GM18498 (cell line): ENCODE measurements around the gene METTL13.

ENCODE experiments used
- ATAC-seq: cut with Tn5 transposase; IDR thresholded peaks from one replicate; pipeline ENCODE4 v1.9.1; 2021; ENCODE audit warnings: mild to moderate bottlenecking, moderate library complexity; ENCODE audit not compliant: unreplicated experiment

The METTL13 gene

DNA sequence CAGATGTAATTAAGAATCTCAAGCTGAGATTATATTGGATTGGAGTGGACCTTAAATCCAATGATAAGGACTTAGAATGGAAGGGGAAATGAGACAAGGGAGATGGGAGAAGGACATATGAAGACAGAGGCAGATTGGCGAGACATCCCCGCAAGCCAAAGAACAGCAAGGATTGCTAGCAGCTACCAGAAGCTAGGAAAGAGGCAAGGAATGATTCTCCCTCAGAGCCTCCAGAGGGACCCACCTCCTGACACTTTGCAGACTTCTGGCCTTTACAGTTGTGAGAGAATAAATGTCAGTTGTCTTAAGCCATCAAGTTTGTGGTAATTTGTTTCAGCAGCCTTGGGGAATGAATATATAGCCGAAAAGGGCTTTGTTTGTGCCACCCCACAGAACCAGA, 20.7 kb downstream of the METTL13 start:
- ATAC-seq: no peak

DNA sequence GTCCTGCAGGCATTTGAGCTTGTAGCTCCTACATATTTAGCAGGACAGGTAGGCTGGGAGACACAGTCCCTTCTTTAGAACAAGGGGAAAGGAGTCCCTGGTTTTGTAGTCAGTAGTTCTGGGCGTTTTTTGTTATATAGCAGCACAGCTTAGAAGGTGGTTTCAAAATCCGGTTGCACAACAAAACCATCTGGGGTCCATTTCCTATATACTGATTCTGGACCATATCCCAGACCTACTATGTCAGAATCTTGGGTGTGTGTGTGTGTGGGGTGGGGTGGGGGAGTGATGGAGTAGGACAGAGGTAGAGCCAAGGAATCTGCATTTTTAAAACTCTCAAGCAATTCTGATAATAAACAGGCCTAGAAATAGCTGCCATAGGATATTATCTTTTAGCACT, 21.6 kb downstream of the METTL13 start:
- ATAC-seq: no peak

DNA sequence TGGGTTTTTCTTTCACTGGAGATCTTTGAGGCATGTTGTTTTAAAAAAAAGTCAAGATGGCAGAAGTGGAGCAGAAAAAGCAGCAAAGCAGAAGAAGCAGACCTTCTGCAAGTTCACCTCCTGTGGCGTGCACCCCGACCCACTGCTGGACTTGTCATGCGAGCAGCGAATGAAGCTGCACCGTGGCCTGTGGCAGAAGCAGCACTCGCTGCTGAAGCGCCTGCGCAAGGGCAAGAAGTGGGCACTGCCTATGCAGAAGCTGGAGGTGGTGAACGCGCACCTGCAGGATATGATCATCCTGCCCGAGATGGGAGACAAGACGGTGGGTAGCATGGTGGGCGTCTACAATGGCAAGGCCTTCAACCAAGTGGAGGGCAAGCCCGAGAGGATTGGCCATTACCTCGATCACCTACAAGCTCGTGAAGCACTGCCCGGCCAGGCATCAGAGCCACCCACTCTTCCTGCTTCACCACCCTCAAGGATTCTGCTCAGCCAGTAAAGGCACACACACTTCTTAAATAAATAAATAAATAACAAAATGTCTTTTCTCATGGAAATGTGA, 22.1 kb downstream of the METTL13 start:
- no peak for ATAC-seq

DNA sequence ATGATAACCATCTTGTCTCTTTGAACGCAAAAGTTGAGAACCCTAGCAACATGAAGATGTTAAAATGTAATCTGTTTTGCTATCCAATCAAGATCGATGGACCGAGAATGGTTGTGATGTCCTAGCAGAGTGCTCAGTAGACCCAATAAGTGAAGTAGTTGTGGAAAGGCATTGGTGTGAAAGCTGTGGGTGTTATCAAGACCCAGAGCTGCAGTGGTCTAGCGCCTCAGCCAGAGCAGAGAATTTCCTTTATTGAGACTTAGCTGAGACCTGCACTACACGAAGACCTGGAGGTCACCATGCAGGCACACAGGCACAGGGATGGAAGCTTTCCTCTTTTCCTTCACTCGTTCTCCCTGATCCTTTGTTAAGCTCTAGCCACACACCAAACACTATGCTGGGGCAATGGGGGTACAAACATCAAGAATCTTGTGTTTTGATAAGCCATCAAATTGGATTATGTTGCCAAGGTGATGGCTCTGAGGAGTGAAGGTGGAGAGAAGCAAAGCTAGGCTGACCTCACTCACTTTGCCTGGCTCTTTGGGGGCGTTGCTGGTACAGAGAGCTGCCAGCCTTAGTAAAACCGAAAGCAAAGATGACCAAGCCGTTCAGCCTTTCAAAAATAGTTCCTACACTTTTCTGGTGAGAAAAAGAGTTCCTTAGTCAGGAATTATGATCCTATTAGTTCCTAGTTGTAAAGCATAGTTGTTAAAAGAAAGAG, 24.1 kb downstream of the METTL13 start:
- ATAC-seq: peak; percentile 95

DNA sequence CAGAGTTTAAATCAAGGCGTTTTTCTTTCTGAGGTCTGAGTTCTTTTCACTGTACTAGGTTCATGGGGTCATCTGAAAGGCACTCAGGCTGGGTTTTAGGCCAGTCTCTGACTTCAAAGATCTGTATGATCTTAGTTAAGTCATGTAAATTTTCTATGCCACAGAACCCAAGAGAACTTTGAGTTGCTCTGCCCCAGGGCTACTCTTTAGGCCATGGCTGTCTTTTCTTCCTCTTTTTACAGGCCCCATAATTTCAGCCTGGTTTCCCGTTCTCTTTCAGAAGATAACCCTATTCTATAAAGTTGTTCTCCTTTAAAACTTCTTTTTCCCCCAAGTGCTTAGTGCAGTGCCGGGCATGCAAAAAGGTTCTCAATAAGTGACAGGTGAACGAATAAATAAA, 26.1 kb downstream of the METTL13 start:
- ATAC-seq: no peak

DNA sequence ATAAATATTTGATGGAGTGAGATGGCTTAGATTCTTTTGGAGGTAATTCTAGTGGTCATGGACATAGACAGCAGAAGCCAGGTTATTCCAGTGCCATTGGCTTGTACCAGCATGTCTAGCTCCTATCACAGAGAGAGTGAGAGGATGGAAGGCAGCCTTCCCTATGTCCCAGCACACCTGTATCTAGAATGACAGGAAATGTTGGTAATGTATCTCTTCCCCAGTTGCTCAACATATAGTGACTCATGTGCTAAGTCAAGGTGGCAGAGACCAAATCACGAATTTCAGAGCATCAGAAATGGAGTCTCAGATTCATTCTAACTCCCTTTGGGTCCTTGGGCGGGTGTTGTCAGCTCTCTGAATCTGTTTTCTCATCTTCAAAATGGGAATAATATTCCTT, 28.4 kb downstream of the METTL13 start:
- ATAC-seq: no peak

DNA sequence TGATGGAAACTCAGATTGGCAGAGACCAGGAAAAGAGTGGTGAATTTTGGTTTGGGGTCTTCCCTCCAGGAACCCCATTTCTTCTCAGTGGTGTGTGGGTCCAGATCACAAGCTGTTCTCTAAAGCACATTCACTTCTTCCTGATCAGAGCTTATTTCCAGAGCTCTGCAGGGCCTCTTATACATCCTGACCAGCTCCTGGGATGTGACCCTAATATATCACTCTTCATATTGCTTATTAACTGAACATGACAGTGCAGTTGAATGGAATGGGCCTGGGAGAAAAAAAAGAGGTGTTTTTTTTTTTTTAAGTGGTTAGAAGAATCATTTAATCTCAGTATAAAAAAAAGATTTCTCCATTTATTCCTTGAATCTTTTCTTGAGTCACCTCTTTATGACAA, 30.2 kb downstream of the METTL13 start:
- ATAC-seq: no peak

DNA sequence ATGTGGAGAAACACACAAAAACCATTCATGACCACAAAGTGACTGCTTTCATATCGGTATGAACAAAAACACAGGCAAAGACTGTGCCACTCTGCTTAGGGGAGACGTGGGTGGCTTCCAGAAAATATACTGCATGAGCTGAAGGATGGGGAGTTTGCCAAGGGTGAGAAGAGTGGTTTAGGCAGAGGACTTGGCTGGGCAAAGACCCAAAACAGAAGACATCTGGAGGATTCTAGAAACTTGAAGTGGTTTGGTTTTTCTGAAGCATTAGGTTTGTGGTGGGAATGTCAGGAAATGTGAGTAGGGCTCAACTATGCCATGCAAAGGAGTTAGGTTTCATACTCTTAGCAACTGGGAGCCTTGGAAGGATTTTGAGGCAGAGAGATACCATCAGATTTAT, 33.2 kb downstream of the METTL13 start:
- ATAC-seq: no peak

DNA sequence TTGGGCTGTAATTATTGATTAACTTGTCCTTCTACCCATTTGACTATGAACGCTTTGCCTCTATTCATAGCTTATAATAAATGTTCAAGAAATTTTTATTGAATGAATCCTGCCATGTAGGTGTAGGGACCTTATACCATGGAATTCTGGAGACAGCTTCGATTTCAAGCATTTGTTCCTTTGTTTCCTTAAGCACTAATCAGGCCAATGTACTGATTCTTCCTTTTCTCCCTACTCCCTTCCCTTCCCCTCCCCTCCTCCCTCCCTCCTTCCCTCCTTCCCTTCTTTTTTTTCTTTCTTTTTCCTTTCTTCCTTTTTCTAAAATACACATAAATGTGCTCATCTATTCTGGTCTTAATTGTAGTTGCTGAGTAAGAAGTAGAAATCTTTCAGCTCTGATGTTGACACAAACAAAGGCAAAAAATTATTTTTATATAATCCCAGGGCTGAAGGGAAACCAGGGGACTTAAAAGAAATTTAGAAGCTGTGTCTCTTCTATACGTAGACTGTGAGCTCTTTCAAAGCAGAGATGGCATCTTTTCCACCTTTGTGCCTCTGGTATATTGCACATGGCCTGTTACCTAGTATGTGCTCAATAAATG, 34.9 kb downstream of the METTL13 start:
- ATAC-seq: no peak

DNA sequence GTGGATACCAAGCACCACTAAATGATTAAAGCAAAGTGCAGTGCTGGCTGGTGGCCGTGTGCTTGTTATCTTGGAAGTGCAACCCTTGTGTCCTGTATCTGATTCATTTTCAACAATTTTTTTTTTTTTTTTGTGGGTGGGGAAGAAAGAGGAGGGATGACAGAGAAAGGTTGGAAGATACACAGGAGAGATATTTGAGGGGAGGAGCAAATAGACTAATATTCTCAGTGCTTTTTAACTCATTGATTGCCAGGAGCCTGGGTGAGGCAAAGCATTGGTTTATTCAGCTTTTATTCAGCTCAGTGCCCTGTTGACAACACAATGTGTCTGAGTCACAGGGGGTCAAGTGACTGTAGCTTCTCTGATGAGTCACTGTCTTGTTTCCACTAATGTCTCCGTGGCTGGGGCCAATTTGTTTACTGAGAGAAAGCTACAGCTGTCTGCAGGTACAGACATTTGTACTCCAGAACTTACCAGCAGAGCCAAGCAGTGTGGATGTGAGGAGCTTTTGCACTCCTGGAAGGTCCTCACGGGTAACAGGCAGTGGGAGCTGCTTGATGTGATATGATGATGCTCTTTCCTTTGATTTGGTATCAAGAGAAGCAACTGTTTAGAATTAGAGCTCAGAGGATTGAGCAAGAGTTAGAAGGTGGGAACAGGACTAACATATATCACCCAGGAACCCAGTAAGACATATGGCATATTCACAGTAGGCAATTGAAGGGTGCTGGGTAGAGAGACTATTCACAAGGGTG, 36.2 kb downstream of the METTL13 start:
- ATAC-seq: peak; percentile 65

DNA sequence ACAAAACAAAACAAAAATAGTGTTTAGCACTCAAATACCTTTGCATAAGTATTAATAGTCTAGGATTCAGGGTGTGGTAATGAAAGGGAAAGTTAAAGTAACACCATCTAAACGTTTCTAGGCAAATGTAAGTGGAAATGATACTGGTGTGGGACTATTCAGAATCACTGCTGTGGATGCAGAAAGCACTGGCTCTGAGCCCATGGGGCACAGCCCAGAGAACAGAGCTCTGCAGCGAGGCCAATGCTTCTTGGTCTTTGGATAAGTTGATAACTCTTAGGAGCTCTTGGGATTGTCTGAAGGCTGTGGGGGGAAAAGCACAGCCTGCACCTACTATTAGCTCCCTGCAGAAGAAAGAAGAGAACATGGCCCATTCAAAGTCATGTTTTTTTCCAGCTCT, 38.5 kb downstream of the METTL13 start:
- ATAC-seq: no peak

DNA sequence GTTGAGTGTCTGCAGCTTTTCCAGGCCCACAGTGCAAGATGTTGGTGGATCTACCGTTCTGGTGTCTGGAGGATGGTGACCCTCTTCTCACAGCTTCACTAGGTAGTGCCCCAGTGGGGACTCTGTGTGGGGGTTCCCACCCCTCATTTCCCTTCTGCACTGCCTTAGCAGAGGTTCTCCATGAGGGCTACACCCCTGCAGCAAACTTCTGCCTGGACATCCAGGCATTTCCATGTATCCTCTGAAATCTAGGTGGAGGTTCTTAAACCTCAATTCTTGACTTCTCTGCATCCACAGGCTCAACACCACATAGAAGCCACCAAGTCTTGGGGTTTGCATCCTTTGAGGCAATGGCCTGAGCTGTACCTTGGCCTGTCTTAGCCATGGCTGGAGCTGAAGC, 45.5 kb downstream of the METTL13 start:
- no peak for ATAC-seq

DNA sequence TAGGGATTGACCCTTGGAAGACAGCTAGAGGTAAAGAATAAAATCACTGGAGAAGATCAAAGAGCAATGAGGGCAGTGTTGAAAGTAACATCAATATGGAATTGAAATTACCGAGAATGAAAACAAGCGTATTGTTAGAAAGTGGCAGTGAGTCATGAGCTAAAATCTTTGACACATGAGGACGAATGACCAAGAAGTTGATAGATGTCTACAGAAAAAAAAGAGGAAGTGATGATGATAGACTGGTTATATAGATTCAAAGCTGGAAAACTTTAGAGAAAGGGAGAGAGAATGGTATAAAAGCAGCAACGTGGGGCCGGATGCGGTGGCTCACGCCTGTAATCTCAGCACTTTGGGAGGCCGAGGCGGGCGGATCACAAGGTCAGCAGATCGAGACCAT, 47.3 kb downstream of the METTL13 start:
- no peak for ATAC-seq

DNA sequence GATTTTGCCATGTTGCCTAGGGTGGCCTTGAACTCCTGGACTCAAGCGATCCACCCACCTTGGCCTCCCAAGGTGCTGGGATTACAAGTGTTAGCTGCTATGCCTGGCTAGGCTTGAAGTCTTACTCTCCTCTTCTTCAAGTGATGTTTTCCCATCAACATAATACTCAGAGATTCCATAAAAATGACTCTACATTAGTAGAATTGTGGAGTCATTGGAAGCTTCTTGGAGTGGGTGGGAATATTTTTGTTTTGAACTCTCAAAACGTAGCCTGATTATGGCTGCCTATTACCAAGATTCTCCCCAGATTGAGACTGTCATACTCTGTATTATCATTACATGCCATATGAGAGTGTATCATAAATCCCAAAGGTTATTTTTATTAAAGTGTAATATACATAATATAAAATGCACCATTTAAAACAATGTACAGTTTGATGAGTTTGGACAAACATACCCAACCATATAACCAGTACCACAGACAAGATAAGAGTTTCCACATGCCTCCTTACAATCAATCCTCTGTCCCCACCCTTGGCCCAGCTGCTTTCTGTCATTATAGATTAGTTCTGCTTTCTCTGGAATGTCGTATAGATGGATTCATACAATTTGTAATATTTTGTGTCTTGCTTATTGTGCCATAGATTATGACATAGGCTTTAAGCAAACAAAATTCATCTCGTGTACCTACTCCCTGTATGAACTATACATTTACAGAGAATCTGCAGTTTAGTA, 51.8 kb downstream of the METTL13 start:
- ATAC-seq: no peak

DNA sequence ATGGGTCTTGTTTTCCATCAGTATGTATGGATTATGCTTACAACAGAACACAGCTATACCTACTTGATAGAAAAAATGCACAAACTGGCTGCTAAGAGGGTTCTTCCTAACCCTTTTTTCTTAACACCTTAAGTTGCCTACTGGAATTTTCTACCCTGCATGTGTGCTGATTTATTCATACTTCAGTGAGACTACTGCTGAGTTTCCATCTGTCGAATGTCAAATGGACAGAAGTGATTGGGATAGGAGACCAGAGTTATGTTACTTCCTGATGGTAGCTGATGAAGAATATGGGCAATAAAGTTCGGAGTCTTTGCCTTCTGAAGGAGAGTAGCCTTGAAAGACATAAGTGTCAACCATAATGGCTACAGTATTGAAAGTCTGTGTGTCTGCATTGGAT, 53.4 kb downstream of the METTL13 start:
- no peak for ATAC-seq

DNA sequence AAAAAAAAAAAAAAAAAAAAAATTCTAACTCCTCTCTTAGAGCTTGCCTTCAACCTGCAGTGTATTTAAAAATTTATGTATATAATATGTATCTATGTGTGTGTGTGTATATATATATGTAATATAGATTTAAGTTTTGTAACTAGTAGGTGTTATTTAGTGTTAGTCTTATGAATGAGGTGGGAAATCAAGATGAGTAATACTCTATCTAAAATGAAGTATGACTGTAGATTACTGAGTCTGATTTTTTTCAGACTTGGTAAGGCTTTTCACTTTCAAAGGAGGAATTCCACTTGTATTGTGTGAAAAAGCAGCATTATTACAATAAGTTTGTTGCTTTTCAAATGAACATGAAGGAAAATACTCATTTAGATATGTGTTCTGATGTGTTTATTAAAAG, 54.4 kb downstream of the METTL13 start:
- no peak for ATAC-seq

DNA sequence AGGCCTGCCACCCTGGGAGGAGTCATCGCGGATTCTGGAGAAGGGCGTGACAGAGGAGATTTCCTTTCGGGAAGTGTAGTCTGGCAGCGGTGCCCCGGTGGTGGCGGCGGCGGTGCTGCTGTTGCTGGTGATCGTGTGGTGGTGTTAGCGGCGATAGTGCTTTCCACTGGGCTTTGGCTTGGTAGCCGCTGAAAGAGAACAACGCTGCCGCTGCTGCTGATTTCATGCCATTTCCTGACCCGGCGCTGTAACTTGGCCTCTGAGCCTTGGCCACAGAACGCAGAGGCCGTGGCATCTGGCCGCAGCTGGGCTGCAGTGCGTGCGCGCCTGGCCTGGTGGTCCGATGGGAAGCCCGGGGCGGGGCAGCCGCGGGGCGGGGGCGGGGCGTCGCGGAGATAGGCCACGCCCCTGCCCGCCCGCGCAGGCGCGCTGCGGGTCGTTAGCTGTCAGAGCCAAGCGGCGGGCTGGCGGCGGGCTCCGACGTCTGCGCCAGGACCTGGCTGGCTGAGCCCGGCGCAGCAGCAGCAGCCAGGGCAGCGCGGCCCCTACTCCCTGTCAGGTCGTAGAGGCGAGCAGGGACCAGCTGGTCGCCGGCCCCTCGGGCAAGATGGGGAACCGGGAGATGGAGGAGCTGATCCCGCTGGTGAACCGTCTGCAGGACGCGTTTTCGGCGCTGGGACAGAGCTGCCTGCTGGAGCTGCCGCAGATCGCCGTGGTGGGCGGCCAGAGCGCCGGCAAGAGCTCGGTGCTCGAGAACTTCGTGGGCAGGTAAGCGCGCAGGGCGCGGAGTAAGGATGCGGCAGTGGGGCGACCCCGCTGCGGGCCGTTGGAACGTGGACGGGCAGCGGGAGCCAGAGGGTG, 59.8 kb downstream of the METTL13 start, which contains the start of gene DNM3:
TSS of gene DNM3 (plus strand) at position 449 of the 861 bp plus-strand sequence. CDS start at position 608, 159 bp downstream.
- ATAC-seq: peak; percentile 90

DNA sequence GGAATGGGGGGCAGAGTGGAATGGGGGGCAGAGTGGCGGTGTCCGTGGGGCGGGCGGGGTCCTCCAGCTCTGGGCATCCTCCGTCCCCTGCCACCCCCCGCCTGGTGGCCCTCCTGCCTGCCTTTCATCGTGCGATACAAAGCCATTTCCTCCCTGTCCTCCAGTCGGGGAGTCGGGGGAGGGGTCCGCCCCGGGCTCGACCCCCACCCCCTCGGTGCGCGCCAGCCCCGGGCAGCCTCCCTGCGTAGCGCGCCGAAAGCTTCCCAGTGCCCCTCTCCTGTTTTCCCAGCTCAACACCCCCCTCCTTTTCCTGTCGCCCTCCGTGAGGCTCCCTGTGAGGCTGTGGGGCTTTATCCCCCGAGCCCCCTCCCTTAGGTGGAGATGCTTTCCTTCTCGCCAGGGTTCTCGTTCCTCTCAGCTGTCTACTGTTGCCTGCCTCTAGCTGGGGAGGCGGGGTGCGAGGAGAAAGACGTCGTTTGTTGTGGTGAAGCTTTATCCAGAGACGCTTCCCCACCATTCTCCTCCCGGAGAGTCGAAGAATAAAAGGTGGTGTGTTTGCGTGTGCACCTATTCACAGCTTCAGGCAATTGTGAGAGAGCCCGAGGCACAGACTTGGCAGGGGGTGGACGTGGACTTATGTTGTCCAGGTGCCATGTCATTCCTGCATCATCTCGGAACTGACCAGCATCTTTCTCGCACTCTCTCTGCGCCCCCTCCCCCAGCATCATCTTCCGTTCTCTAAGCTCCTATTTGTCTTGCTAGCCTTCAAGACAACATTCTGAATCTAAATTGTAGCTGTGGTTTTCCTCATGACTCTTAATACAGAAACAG, 60.7 kb downstream of the METTL13 start:
- no peak for ATAC-seq

DNA sequence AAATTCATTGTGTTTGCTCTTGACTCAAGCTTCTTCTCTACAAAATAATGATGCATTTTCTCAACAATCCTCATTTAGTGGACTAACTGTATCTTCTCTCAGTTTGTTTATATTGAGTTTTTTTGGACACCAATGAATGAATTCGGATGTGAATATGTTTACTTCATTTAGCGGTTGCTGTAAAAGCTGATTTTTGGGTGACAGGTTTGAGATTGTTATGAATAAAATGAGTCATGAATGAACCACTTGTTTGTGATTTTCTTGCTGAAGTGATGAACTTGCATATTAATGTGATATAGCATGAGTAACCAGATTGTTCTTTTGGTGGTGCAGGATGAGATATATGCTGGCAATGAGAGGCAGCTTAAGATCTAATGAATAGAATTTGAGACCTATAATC, 62.9 kb downstream of the METTL13 start:
- no peak for ATAC-seq
